ENCODE data around the gene CDADC1.

CDADC1 gene

GRCh38 chr13:49217962-49218492 is 29.7 kb upstream of the CDADC1 start:
- Histone ChIP-seq H3K79me2 (ENCODE audit: insufficient read depth, low read length) (no peaks in the 10 kb centered on the region), H4K20me1 (ENCODE audit: low read depth, low read length) (no peaks in the 10 kb centered on the region), H3K4me2 (ENCODE audit: low read depth, low read length, poor library complexity, severe bottlenecking) (no peak overlapping the region), H3K4me3 (ENCODE audit: insufficient read depth, low read length, poor library complexity, severe bottlenecking) (no peak overlapping the region), H3K27ac (ENCODE audit: low read depth, low read length) (no peak overlapping the region), H3K9me3 (ENCODE audit: insufficient read depth, low read length) (no peaks in the 10 kb centered on the region), H2AFZ (ENCODE audit: low read depth, low read length, severe bottlenecking) (no peak overlapping the region), H3K36me3 (ENCODE audit: low read length) (no peaks in the 10 kb centered on the region), H3K9ac (ENCODE audit: low read length) (no peak overlapping the region), H3F3A (ENCODE audit: insufficient read depth) (no peaks in the 10 kb centered on the region), H3K27me3 (ENCODE audit: low read length) (no peaks in the 10 kb centered on the region), H3K9me2 (replicated peaks; ENCODE audit: insufficient read depth, low read length) (no peaks in the 10 kb centered on the region)
- TF ChIP-seq EZH2phosphoT487 (conservative IDR thresholded peaks at IDR 0.05; ENCODE audit: low read length) = no peak
- TF ChIP-seq, protein P1, sequence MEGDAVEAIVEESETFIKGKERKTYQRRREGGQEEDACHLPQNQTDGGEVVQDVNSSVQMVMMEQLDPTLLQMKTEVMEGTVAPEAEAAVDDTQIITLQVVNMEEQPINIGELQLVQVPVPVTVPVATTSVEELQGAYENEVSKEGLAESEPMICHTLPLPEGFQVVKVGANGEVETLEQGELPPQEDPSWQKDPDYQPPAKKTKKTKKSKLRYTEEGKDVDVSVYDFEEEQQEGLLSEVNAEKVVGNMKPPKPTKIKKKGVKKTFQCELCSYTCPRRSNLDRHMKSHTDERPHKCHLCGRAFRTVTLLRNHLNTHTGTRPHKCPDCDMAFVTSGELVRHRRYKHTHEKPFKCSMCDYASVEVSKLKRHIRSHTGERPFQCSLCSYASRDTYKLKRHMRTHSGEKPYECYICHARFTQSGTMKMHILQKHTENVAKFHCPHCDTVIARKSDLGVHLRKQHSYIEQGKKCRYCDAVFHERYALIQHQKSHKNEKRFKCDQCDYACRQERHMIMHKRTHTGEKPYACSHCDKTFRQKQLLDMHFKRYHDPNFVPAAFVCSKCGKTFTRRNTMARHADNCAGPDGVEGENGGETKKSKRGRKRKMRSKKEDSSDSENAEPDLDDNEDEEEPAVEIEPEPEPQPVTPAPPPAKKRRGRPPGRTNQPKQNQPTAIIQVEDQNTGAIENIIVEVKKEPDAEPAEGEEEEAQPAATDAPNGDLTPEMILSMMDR (IDR thresholded peaks at IDR 0.05; ENCODE audit: insufficient read depth, low read length, poor library complexity, severe bottlenecking) = no peak

DNA sequence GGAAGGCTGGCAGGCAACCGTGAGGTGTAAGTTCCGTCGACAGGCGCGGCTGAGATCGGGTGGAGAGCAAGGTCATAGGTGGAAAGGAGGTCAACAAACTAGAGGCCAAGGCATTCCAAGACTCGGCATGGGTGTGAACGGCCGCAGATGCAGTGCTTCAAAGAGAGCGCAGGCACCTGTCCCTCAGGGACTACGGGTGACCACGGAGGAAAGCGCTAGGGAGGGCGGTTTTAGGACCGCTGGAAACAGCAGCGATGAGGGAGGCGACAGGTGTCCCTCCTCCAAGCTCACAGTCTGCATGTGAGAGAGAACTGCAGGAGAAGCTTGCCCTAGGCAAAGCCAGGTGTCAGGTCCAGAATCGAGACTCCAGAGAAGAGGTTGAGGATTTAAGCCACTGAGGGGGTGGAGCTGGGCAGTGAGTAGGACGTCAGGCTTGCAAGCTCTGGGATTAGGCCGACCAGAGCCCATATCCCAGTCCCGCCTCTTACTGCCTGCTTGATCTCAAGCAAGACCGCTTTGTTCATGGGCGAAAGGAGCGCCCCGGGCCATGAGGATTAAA is 29.2 kb upstream of the CDADC1 start:
- Histone ChIP-seq H3K4me2 (ENCODE audit: low read depth, low read length, poor library complexity, severe bottlenecking) (no peak overlapping the region), H3K9me2 (replicated peaks; ENCODE audit: insufficient read depth, low read length) (no peaks in the 10 kb centered on the region), H3K79me2 (ENCODE audit: insufficient read depth, low read length) (no peaks in the 10 kb centered on the region), H3F3A (ENCODE audit: insufficient read depth) (no peaks in the 10 kb centered on the region), H3K9ac (ENCODE audit: low read length) (no peak overlapping the region), H3K27ac (ENCODE audit: low read depth, low read length) (no peak overlapping the region), H3K9me3 (ENCODE audit: insufficient read depth, low read length) (no peaks in the 10 kb centered on the region), H2AFZ (ENCODE audit: low read depth, low read length, severe bottlenecking) (no peak overlapping the region), H4K20me1 (ENCODE audit: low read depth, low read length) (no peaks in the 10 kb centered on the region), H3K27me3 (ENCODE audit: low read length) (no peaks in the 10 kb centered on the region), H3K4me3 (ENCODE audit: insufficient read depth, low read length, poor library complexity, severe bottlenecking) (no peak overlapping the region), H3K36me3 (ENCODE audit: low read length) (no peaks in the 10 kb centered on the region)
- no peak for TF ChIP-seq EZH2phosphoT487 (conservative IDR thresholded peaks at IDR 0.05; ENCODE audit: low read length)
- TF ChIP-seq, protein P1 (IDR thresholded peaks at IDR 0.05; ENCODE audit: insufficient read depth, low read length, poor library complexity, severe bottlenecking) = no peak

DNA sequence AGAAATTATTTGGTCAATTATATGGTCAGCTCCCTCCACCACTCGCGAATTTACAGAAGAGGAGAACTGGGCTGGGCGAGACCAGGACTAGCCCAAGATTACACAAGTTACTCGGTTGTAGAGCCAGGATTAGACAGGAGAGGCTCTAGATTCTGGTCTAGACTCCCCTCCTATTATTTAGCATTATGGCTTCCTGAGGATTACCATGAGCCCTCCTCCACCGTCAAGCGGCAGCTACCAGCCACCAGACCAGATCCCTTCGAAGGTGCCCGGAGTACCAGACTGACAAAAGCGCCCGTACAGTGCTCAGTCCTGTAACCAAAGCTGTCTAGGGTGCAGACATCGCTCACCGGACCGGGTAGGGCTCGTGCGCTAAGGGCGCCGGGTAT is 28.1 kb upstream of the CDADC1 start:
- no peaks in the 10 kb centered on the region for H3K9me2 ChIP-seq (replicated peaks; ENCODE audit: insufficient read depth, low read length)
- H3K4me2 ChIP-seq (ENCODE audit: low read depth, low read length, poor library complexity, severe bottlenecking) = no peak overlapping the region
- H3K4me3 ChIP-seq (ENCODE audit: insufficient read depth, low read length, poor library complexity, severe bottlenecking) = no peak overlapping the region
- no peak for TF ChIP-seq EZH2phosphoT487 (conservative IDR thresholded peaks at IDR 0.05; ENCODE audit: low read length)
- TF ChIP-seq, protein P1 (IDR thresholded peaks at IDR 0.05; ENCODE audit: insufficient read depth, low read length, poor library complexity, severe bottlenecking) = no peak
- H3F3A ChIP-seq (ENCODE audit: insufficient read depth) = no peaks in the 10 kb centered on the region
- no peaks in the 10 kb centered on the region for H3K79me2 ChIP-seq (ENCODE audit: insufficient read depth, low read length)
- no peaks in the 10 kb centered on the region for H3K36me3 ChIP-seq (ENCODE audit: low read length)
- H3K9me3 ChIP-seq (ENCODE audit: insufficient read depth, low read length) = no peaks in the 10 kb centered on the region
- H3K27ac ChIP-seq (ENCODE audit: low read depth, low read length) = no peak overlapping the region
- H2AFZ ChIP-seq (ENCODE audit: low read depth, low read length, severe bottlenecking) = no peak overlapping the region
- H3K27me3 ChIP-seq (ENCODE audit: low read length) = no peaks in the 10 kb centered on the region
- H4K20me1 ChIP-seq (ENCODE audit: low read depth, low read length) = no peaks in the 10 kb centered on the region
- no peak overlapping the region for H3K9ac ChIP-seq (ENCODE audit: low read length)
